RKO (cell line): ENCODE measurements around the gene PLA2G2E.
"Not testable (repeated sequence)": the region's sequence is repeated elsewhere in the genome, so short reads cannot be mapped to it uniquely, and the experiment has no call there.

Experiments used
- DNase-seq: peaks from one replicate; pipeline ENCODE4 v3.0.0-alpha.2; 2016; ENCODE audit warnings: low spot score

Gene PLA2G2E

GRCh38 chr1:19882111-19883071 is 41.0 kb downstream of the PLA2G2E start, which contains the start of gene OTUD3:
Gene OTUD3 (plus strand): TSS chr1:19882395. CDS start chr1:19882514, 119 bp downstream.
- DNase-seq = peak; percentile 97

GRCh38 chr1:19880841-19881240 is 42.6 kb downstream of the PLA2G2E start:
- not testable (repeated sequence) for DNase-seq

- DNase-seq = no peak
Observed at GRCh38 chr1:19879661-19880060, 43.8 kb downstream of the PLA2G2E start.

- no peak for DNase-seq
Observed at GRCh38 chr1:19879227-19879626, 44.2 kb downstream of the PLA2G2E start.

GRCh38 chr1:19878637-19878985 is 44.8 kb downstream of the PLA2G2E start:
- no peak for DNase-seq

GRCh38 chr1:19877821-19878636 is 45.4 kb downstream of the PLA2G2E start:
- DNase-seq = peak; percentile 46

GRCh38 chr1:19877181-19877750 is 46.2 kb downstream of the PLA2G2E start:
- DNase-seq = no peak

- no peak for DNase-seq
Observed at GRCh38 chr1:19872190-19872589, 51.2 kb downstream of the PLA2G2E start.
